ENCODE data around the gene TIMM29.

DNA sequence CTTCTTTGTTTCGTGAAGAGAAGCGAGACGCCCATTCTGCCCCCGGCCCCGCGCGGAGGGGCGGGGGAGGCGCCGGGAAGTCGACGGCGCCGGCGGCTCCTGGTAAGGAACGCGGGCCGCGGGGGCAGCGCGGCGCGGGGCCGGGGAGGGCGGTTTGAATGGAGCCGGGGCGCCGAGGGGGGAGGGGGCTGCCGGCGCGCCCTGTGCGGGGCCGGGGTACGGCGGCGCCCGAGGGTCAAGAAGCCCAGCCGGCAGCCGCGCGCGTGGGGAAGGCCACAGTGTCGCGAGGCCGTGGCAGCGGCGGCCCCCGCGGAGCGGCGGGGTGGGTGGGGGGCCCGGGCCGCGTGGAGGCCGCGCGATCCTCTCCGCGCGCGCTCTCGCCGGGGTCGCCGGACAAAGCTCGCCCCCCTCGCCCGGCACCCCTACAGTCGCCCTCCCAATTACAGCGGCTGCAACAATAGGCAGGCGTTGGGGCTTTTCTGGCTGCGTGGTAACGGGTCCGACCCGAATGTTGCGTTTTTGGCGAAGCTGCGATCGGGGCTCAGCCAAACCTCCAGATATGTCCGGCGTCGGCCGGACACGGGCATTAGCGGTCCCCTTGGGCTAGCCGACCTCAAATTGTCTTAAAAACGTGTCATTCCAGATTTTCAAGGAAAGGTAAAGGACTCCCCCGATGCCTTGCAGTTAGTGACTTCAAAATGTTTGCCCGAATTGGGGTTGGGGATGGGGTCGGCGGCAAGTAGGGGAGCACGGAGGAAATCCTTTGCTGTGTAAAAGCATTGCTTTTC, 32.7 kb downstream of the TIMM29 start:
- TF ChIP-seq, protein P1, sequence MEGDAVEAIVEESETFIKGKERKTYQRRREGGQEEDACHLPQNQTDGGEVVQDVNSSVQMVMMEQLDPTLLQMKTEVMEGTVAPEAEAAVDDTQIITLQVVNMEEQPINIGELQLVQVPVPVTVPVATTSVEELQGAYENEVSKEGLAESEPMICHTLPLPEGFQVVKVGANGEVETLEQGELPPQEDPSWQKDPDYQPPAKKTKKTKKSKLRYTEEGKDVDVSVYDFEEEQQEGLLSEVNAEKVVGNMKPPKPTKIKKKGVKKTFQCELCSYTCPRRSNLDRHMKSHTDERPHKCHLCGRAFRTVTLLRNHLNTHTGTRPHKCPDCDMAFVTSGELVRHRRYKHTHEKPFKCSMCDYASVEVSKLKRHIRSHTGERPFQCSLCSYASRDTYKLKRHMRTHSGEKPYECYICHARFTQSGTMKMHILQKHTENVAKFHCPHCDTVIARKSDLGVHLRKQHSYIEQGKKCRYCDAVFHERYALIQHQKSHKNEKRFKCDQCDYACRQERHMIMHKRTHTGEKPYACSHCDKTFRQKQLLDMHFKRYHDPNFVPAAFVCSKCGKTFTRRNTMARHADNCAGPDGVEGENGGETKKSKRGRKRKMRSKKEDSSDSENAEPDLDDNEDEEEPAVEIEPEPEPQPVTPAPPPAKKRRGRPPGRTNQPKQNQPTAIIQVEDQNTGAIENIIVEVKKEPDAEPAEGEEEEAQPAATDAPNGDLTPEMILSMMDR (IDR thresholded peaks at IDR 0.05; ENCODE audit: low read depth, low read length): no peak
- TF ChIP-seq EZH2phosphoT487 (IDR thresholded peaks at IDR 0.05; ENCODE audit: low read depth): no peak
